Ectodermal cell (in vitro differentiated cells): ENCODE results near the gene SETD2.

ENCODE experiments used
- H3K27ac ChIP-seq: 2 replicates; pipeline ENCODE4 v1.7.0; 2013; ENCODE audit warnings: mild to moderate bottlenecking, low read depth, low read length; ENCODE audit not compliant: insufficient read depth, poor library complexity, severe bottlenecking
- H3K27me3 ChIP-seq: 2 replicates; pipeline ENCODE4 v1.7.0; 2013; ENCODE audit warnings: mild to moderate bottlenecking, low read length; ENCODE audit not compliant: insufficient read depth, control insufficient read depth, poor library complexity, severe bottlenecking
- H3K36me3 ChIP-seq: one replicate; pipeline ENCODE4 v1.7.0; 2013; ENCODE audit warnings: low read length; ENCODE audit not compliant: control insufficient read depth, insufficient read depth
- H3K4me1 ChIP-seq: one replicate; pipeline ENCODE4 v1.7.0; 2013; ENCODE audit warnings: low read length; ENCODE audit not compliant: control insufficient read depth, insufficient read depth
- H3K4me3 ChIP-seq: 2 replicates; pipeline ENCODE4 v1.7.0; 2013; ENCODE audit warnings: low read depth, low read length, control low read depth; ENCODE audit not compliant: insufficient read depth
- H3K9me3 ChIP-seq: 2 replicates; pipeline ENCODE4 v1.7.0; 2013; ENCODE audit warnings: mild to moderate bottlenecking, low read length, moderate library complexity; ENCODE audit not compliant: control insufficient read depth
- WGBS, 2 experiments: methylation state at CpG; one replicate each; pipeline ENCODE4 v1.1.7; 2013; ENCODE audit warnings: missing lambda C conversion rate in 2 of 2; 5-methylcytosine and 5-hydroxymethylcytosine counted together

Gene SETD2

DNA sequence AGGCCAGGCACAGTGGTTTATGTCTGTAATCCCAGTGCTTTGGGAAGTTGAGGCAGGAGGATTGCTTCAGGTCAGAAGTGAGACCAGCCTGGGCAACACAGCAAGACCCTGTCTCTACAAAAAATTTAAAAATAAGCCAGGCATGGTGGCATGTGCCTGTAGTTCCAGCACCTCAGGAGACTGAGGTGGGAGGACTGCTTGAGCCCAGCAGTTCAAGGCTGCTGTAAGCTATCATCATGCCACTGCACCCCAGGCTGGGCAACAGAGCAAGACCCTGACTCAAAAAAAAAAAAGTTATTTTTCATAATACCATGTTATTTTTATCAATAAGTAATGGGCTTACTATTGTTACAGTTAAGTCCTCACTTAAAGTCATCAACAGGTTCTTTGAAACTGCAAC is 59.7 kb downstream of the SETD2 start:
- peaks cover 4% of the 10 kb centered on the region for H3K4me1 ChIP-seq
- no peak overlapping the region for H3K4me3 ChIP-seq
- H3K36me3 ChIP-seq: peaks cover 5% of the 10 kb centered on the region

GRCh38 chr3:47103619-47104018 is 60.3 kb downstream of the SETD2 start:
- Histone ChIP-seq H3K27me3 (no peaks in the 10 kb centered on the region), H3K4me3 (no peak overlapping the region), H3K4me1 (no peaks in the 10 kb centered on the region), H3K36me3 (peaks cover 5% of the 10 kb centered on the region), H3K27ac (no peak overlapping the region), H3K9me3 (no peaks in the 10 kb centered on the region)
- WGBS, 2 experiments: 51 to 63% methylated on average over 2 of the region's 2 CpGs

More for the DNA sequence above, 59.7 kb downstream of the SETD2 start:
- no peaks in the 10 kb centered on the region for H3K9me3 ChIP-seq
- no peak overlapping the region for H3K27ac ChIP-seq
- H3K27me3 ChIP-seq: no peaks in the 10 kb centered on the region

DNA sequence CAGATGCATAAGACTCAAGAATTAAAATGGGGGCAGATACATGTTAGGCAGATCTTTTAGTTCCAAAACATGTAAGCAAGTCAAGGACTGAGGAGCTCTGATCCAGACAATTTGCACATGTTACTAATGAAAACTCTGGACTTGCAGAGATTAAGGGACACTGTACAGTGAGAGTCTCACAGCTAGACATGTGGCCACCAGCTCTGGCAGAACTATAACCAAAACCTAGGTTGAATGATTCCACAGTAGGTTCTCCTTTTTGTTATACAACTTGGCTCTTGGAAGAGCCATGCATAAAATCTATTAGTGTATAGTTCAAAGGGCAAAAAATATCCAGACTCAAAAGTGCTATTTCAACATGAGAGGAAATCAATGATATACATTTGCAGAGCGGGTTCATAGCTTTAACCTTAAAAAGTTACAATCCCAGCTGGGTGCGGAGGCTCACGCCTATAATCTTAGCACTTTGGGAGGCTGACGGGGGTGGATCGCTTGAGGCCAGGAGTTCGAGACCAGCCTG is 61.8 kb downstream of the SETD2 start:
- 93 to 94% methylated on average over 6 of the region's 6 CpGs for WGBS, 2 experiments
- no peaks in the 10 kb centered on the region for H3K4me1 ChIP-seq
- H3K36me3 ChIP-seq: peaks cover 11% of the 10 kb centered on the region

GRCh38 chr3:47098910-47099309 is 65.0 kb downstream of the SETD2 start:
- H3K36me3 ChIP-seq: peaks cover 19% of the 10 kb centered on the region
- H3K4me3 ChIP-seq: no peak overlapping the region
- 92 to 100% methylated on average over 2 of the region's 2 CpGs for WGBS, 2 experiments
- no peak overlapping the region for H3K27ac ChIP-seq
- no peaks in the 10 kb centered on the region for H3K27me3 ChIP-seq
- H3K9me3 ChIP-seq: no peaks in the 10 kb centered on the region
- no peaks in the 10 kb centered on the region for H3K4me1 ChIP-seq

More for the DNA sequence above, 61.8 kb downstream of the SETD2 start:
- H3K9me3 ChIP-seq: no peaks in the 10 kb centered on the region
- no peak overlapping the region for H3K27ac ChIP-seq
- H3K27me3 ChIP-seq: no peaks in the 10 kb centered on the region
- no peak overlapping the region for H3K4me3 ChIP-seq

GRCh38 chr3:47097864-47098263 is 66.0 kb downstream of the SETD2 start:
- Histone ChIP-seq H3K27me3 (no peaks in the 10 kb centered on the region), H3K4me3 (no peak overlapping the region)
- 95 to 96% methylated on average over 5 of the region's 5 CpGs for WGBS, 2 experiments

GRCh38 chr3:47096959-47097358 is 67.0 kb downstream of the SETD2 start:
- Histone ChIP-seq H3K4me1 (no peaks in the 10 kb centered on the region), H3K27ac (no peak overlapping the region), H3K27me3 (no peaks in the 10 kb centered on the region), H3K9me3 (no peaks in the 10 kb centered on the region), H3K4me3 (no peak overlapping the region), H3K36me3 (peaks cover 15% of the 10 kb centered on the region)
- WGBS, 2 experiments: 80 to 93% methylated on average over 1 of the region's 1 CpG

More at GRCh38 chr3:47097864-47098263, 66.0 kb downstream of the SETD2 start:
- no peaks in the 10 kb centered on the region for H3K4me1 ChIP-seq
- H3K36me3 ChIP-seq: peaks cover 19% of the 10 kb centered on the region
- no peak overlapping the region for H3K27ac ChIP-seq
- H3K9me3 ChIP-seq: no peaks in the 10 kb centered on the region

- 92 to 97% methylated on average over 2 to 3 of the region's 3 CpGs for WGBS, 2 experiments
- no peak overlapping the region for H3K4me3 ChIP-seq
- no peak overlapping the region for H3K27ac ChIP-seq
- H3K4me1 ChIP-seq: no peaks in the 10 kb centered on the region
- H3K27me3 ChIP-seq: no peaks in the 10 kb centered on the region
- H3K36me3 ChIP-seq: peaks cover 8% of the 10 kb centered on the region
- no peaks in the 10 kb centered on the region for H3K9me3 ChIP-seq
Measured at GRCh38 chr3:47092090-47092489, 71.8 kb downstream of the SETD2 start.

DNA sequence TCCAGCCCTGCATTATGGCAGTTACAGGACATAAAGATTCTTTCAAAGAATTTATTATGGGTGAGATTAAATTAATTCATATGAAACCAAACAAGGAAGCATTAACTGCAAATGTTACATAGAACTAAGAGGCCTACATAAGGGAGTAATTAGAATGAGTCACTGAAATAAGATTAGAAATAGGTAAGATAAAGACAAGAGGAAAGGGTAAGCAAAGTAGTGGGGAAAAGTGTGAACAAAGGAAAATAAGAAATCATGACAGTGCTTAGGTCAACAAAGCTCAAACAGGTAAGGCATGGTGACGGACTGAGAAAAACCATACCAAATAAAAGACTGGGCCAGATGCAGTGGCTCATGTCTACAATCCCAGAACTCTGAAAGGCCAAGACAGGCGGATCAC is 74.3 kb downstream of the SETD2 start:
- H3K36me3 ChIP-seq: peaks cover 6% of the 10 kb centered on the region
- no peaks in the 10 kb centered on the region for H3K27me3 ChIP-seq
- H3K4me1 ChIP-seq: no peaks in the 10 kb centered on the region
- 80 to 93% methylated on average over 2 of the region's 2 CpGs for WGBS, 2 experiments
- H3K27ac ChIP-seq: no peak overlapping the region
- no peak overlapping the region for H3K4me3 ChIP-seq
- no peaks in the 10 kb centered on the region for H3K9me3 ChIP-seq

DNA sequence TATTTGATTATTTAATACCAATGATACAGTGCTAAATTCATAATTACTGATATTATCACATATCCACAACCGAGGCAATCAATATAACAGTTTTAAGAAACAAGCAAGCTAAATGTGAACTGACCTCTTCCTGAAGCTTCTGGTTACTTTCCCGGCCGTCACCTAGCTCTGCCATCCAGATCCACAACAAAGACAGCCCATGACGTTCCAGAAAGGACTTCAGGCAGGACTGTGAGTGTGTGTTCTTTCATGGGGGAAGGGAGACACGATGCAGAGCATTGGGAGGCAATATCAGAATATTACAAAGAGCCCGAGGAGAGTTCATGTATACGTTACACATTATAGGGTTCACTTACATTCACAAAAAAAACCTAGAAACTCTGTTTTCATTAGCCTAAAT is 77.8 kb downstream of the SETD2 start:
- H3K4me3 ChIP-seq: no peak overlapping the region
- no peaks in the 10 kb centered on the region for H3K9me3 ChIP-seq
- 96 to 97% methylated on average over 7 of the region's 7 CpGs for WGBS, 2 experiments
- peaks cover 10% of the 10 kb centered on the region for H3K36me3 ChIP-seq
- no peak overlapping the region for H3K27ac ChIP-seq
- no peaks in the 10 kb centered on the region for H3K4me1 ChIP-seq
- no peaks in the 10 kb centered on the region for H3K27me3 ChIP-seq

GRCh38 chr3:47083786-47084185 is 80.1 kb downstream of the SETD2 start:
- 84 to 89% methylated on average over 2 to 3 of the region's 3 CpGs for WGBS, 2 experiments
- peaks cover 22% of the 10 kb centered on the region for H3K36me3 ChIP-seq

GRCh38 chr3:47082519-47082918 is 81.4 kb downstream of the SETD2 start:
- Histone ChIP-seq H3K4me1 (no peaks in the 10 kb centered on the region), H3K27ac (no peak overlapping the region), H3K9me3 (no peaks in the 10 kb centered on the region), H3K36me3 (peaks cover 22% of the 10 kb centered on the region), H3K4me3 (no peak overlapping the region), H3K27me3 (no peaks in the 10 kb centered on the region)
- 78 to 86% methylated on average over 1 of the region's 1 CpG for WGBS, 2 experiments

More at GRCh38 chr3:47083786-47084185, 80.1 kb downstream of the SETD2 start:
- H3K9me3 ChIP-seq: no peaks in the 10 kb centered on the region
- no peak overlapping the region for H3K4me3 ChIP-seq
- H3K4me1 ChIP-seq: no peaks in the 10 kb centered on the region
- no peak overlapping the region for H3K27ac ChIP-seq
- no peaks in the 10 kb centered on the region for H3K27me3 ChIP-seq
